AG09309 (cell line): ENCODE measurements around the gene PPIE.

Source experiments
- DNase-seq: peaks from one replicate; pipeline ENCODE4 v3.0.0-alpha.2; 2010; ENCODE audit warnings: low read depth
- H3K4me3 ChIP-seq: 2 replicates; pipeline ENCODE4 v1.5.1; 2011; ENCODE audit warnings: mild to moderate bottlenecking, low read depth, low read length, moderate library complexity; ENCODE audit not compliant: control insufficient read depth
- CTCF ChIP-seq: IDR thresholded peaks from 2 replicates; pipeline ENCODE4 v1.5.1; 2011; ENCODE audit warnings: mild to moderate bottlenecking, low read depth, low read length, inconsistent platforms; ENCODE audit not compliant: insufficient read depth, control insufficient read depth; ENCODE audit errors: missing control alignments

The PPIE gene

DNA sequence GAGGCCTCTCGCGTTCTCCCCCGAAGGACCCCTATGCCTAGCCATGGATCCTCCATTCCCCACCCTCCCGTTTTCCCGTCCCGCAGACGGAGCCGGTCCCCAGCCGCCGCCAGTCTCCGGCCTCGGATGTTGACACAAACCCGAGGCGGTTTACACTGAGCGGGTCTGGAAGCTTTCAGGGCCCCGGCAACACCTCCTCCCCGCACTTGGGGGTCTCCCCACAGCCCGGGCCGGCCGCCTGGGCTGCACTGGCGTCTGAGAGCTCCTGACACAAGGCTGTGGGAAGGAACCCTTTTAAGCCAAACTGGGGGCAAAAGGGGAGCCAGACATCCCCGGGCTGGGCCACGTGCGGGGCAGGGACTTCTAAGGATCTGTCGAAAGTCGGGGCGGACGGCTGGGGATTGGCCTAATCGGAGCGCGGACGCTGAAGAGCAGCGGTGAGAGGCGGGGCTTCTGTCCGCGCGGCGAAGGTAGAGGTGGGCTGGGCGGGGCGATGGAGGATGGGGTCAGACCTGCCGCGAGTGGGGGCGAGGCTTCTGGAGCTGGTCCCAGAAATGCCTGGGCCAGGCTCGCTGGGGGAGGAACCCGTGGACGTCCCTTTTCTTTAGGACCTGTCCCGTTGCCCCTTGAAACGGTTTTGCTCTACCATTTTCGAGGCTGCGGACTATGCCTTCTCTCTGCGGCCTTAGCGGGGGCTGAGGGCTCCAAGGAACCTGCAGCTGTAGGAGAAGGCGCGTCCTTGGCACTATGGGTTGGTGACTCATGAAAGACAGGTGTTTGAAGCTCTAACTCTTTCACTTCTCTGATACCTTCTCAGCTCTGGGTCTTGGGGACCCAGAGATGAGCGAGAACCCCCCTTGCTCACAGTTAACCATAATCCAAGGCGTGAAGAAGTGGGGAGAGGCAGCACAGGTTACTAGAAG is 46.3 kb upstream of the PPIE start:
- DNase-seq: no peak
- H3K4me3 ChIP-seq: no peak overlapping the region
- no peak for TF ChIP-seq CTCF

DNA sequence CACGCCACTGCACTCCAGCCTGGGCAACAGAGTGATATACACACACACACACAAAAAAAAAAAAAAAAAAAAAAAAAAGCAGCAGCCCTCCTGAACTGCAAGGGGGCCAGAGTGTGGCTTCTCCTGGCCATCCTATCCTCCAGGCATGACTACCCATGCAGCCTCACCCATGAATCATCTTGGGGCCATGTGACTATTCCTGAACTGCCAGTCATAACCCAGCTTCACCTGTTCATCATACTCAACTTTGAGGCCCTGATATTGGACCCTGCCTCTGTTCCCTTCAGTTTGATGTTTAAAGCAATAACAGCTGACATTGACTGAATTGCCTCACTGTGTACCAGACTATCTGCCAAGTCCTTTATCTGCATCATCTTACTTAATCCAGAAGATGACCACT is 44.7 kb upstream of the PPIE start:
- no peak overlapping the region for H3K4me3 ChIP-seq
- TF ChIP-seq CTCF: no peak
- DNase-seq: no peak

DNA sequence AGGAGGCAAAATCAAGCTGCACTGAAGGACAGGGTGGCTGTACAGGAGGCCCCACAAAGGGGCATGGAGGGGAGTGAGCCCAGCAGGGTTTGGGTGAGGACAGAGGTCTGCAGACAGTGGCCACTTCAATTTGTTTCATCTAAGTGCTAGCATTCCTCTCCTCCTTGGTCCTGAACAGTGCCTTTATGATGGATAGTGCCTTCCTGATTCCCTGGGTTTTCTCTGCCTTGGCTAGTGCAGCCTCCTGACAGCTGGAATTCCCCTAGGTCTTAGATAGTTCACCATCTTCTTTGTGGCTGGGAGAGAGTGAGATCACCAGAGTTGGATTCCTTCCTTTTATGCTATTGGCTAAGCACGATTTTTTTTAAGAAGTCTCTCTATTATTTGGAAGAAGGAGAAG is 43.7 kb upstream of the PPIE start:
- TF ChIP-seq CTCF: no peak
- H3K4me3 ChIP-seq: no peak overlapping the region
- DNase-seq: no peak

DNA sequence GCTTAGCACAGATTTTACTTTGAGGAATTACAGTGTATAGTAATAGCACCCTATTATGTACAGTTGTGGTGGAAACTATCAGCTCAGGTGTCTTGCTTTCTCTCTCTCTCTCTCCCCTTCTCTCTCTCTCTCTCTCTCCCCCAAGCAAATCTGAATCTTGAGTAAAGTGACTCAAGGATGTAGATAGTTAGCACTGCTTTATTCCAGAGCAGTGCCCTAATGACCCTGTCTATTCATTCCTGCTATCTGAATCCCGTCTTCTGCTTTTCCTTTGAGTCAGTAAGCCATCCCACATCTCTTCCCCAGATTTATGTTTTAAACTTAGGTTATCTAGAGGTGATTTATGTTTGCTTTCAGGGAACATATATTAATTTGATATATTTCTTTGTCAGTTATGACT is 42.2 kb upstream of the PPIE start:
- no peak for DNase-seq

DNA sequence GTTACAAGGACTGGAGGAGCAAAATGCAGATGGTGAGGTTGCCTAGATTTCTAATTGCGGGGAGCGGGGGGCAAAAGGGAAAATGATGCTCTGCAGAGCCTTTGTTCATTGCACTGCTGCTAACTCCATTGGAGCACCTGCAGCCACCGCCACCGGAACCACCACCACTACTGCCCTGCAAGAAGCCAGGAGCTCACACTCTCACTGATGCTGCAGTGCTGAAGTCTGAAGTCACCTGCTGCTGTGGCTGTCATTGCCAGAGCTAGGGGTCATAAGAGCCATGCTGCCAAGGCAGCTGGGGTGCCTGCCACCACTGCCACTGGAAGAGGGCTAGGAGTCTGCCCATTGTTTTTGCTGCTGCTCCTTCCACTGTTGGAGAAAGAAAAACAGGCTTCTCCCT is 40.1 kb upstream of the PPIE start:
- TF ChIP-seq CTCF: no peak
- no peak for DNase-seq
- no peak overlapping the region for H3K4me3 ChIP-seq

More for the DNA sequence above, 42.2 kb upstream of the PPIE start:
- TF ChIP-seq CTCF: no peak
- H3K4me3 ChIP-seq: no peak overlapping the region

GRCh38 chr1:39699419-39699818 is 39.3 kb upstream of the PPIE start:
- no peak for TF ChIP-seq CTCF
- DNase-seq: no peak
- no peak overlapping the region for H3K4me3 ChIP-seq

DNA sequence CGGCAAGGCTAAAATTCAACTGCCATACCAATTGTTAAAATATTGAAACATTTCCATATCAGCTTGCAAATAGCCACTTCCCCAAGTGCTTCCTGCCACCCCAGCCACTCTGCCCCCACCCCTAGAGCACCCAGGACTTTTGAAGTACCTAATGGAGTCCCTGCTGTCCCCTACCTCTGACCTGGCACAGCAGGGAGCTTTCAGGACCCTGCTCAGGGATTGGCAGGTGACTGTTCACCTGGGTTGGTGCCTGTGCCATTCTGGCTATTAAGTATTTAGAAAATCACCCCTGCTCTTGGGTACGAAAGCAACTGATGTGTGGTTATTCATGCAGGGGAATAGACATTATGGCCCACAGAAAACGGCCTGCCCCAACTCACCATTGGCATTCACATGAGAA is 38.3 kb upstream of the PPIE start:
- TF ChIP-seq CTCF: no peak
- H3K4me3 ChIP-seq: no peak overlapping the region
- no peak for DNase-seq
